ENCODE measurements around the gene PHACTR3. TPM values are rescaled to one million over a fixed set of nuclear protein-coding genes. Genes with fewer than 3 reads are reported as not detected.

PHACTR3 gene
- total RNA-seq, 1 experiment from 2014 or later = 10.0 TPM

- no peak for TF ChIP-seq CTCF (IDR thresholded peaks at IDR 0.05; ENCODE audit: unreplicated experiment)
- Mint-ChIP-seq H3K4me1 (ENCODE audit: low read depth, unreplicated experiment) (no peaks in the 10 kb centered on the region), H3K9me3 (ENCODE audit: low read depth, unreplicated experiment) (no peaks in the 10 kb centered on the region), H3K36me3 (ENCODE audit: insufficient read depth, unreplicated experiment) (no peaks in the 10 kb centered on the region), H3K27me3 (ENCODE audit: unreplicated experiment) (peaks cover 40% of the 10 kb centered on the region), H3K27ac (ENCODE audit: unreplicated experiment) (no peak overlapping the region), H3K4me3 (ENCODE audit: low read depth, unreplicated experiment) (no peak overlapping the region)
- DNase-seq = no peak
- intact Hi-C loops (cut with micrococcal nuclease; ENCODE audit: unreplicated experiment) = no loop called here
- no TSS peak for BruUV-seq (replicated peaks)
- CTCF ChIA-PET = no interaction called here
These were observed 139.0 kb downstream of the PHACTR3 start for GRCh38 chr20:59743308-59743707.

GRCh38 chr20:59743767-59744485 lies 139.6 kb downstream of the PHACTR3 start:
- Mint-ChIP-seq H3K9me3 (ENCODE audit: low read depth, unreplicated experiment) (no peaks in the 10 kb centered on the region), H3K27ac (ENCODE audit: unreplicated experiment) (no peak overlapping the region), H3K4me3 (ENCODE audit: low read depth, unreplicated experiment) (no peak overlapping the region), H3K27me3 (ENCODE audit: unreplicated experiment) (peaks cover 47% of the 10 kb centered on the region), H3K36me3 (ENCODE audit: insufficient read depth, unreplicated experiment) (no peaks in the 10 kb centered on the region), H3K4me1 (ENCODE audit: low read depth, unreplicated experiment) (no peaks in the 10 kb centered on the region)
- CTCF ChIA-PET = no interaction called here
- intact Hi-C loops (cut with micrococcal nuclease; ENCODE audit: unreplicated experiment) = no loop called here
- BruUV-seq (replicated peaks) = no TSS peak
- peak; percentile 20 for TF ChIP-seq CTCF (IDR thresholded peaks at IDR 0.05; ENCODE audit: unreplicated experiment)
- peak; percentile 72 for DNase-seq

GRCh38 chr20:59744756-59745155 lies 140.4 kb downstream of the PHACTR3 start:
- DNase-seq = no peak
- peaks cover 55% of the 10 kb centered on the region for H3K27me3 Mint-ChIP-seq (ENCODE audit: unreplicated experiment)
- no peak overlapping the region for H3K27ac Mint-ChIP-seq (ENCODE audit: unreplicated experiment)
- intact Hi-C loops (cut with micrococcal nuclease; ENCODE audit: unreplicated experiment) = no loop called here
- no peaks in the 10 kb centered on the region for H3K4me1 Mint-ChIP-seq (ENCODE audit: low read depth, unreplicated experiment)
- no peak for TF ChIP-seq CTCF (IDR thresholded peaks at IDR 0.05; ENCODE audit: unreplicated experiment)
- H3K36me3 Mint-ChIP-seq (ENCODE audit: insufficient read depth, unreplicated experiment) = no peaks in the 10 kb centered on the region
- no peaks in the 10 kb centered on the region for H3K9me3 Mint-ChIP-seq (ENCODE audit: low read depth, unreplicated experiment)
- H3K4me3 Mint-ChIP-seq (ENCODE audit: low read depth, unreplicated experiment) = no peak overlapping the region
- CTCF ChIA-PET = no interaction called here
- BruUV-seq (replicated peaks) = no TSS peak

- intact Hi-C loops (cut with micrococcal nuclease; ENCODE audit: unreplicated experiment) = no loop called here
- no peak overlapping the region for H3K27ac Mint-ChIP-seq (ENCODE audit: unreplicated experiment)
- CTCF ChIA-PET = no interaction called here
- BruUV-seq (replicated peaks) = no TSS peak
- H3K9me3 Mint-ChIP-seq (ENCODE audit: low read depth, unreplicated experiment) = no peaks in the 10 kb centered on the region
- peaks cover 59% of the 10 kb centered on the region for H3K27me3 Mint-ChIP-seq (ENCODE audit: unreplicated experiment)
- H3K36me3 Mint-ChIP-seq (ENCODE audit: insufficient read depth, unreplicated experiment) = no peaks in the 10 kb centered on the region
- no peak for TF ChIP-seq CTCF (IDR thresholded peaks at IDR 0.05; ENCODE audit: unreplicated experiment)
- H3K4me3 Mint-ChIP-seq (ENCODE audit: low read depth, unreplicated experiment) = no peak overlapping the region
- no peaks in the 10 kb centered on the region for H3K4me1 Mint-ChIP-seq (ENCODE audit: low read depth, unreplicated experiment)
- DNase-seq = no peak
These were observed 140.9 kb downstream of the PHACTR3 start for GRCh38 chr20:59745201-59745600.
